Mucosa of rectum (tissue), 2 donors: ENCODE data around the gene CCIN.
"Not testable (repeated sequence)": the region's sequence is repeated elsewhere in the genome, so short reads cannot be mapped to it uniquely, and the experiment has no call there.

Experiments used
- H3K27ac ChIP-seq, 2 donors: one replicate each; pipeline ENCODE4 v1.7.0; 2013; ENCODE audit warnings: inconsistent platforms in 2 of 2, low read depth in 2 of 2, low read length in 2 of 2
- H3K27me3 ChIP-seq, 2 donors: one replicate each; pipeline ENCODE4 v1.7.0; 2013; ENCODE audit warnings: low read length in 2 of 2; ENCODE audit not compliant: control insufficient read depth in 2 of 2, insufficient read depth in 2 of 2
- H3K36me3 ChIP-seq, 2 donors: one replicate each; pipeline ENCODE4 v1.7.0; 2013; ENCODE audit warnings: low read length in 2 of 2; ENCODE audit not compliant: control insufficient read depth in 2 of 2, insufficient read depth in 2 of 2
- H3K4me1 ChIP-seq, 2 donors: one replicate each; pipeline ENCODE4 v1.7.0; 2013; ENCODE audit warnings: low read length in 2 of 2, mild to moderate bottlenecking in 1 of 2; ENCODE audit not compliant: control insufficient read depth in 2 of 2, insufficient read depth in 2 of 2
- H3K4me3 ChIP-seq, 2 donors: one replicate each; pipeline ENCODE4 v1.7.0; 2013; ENCODE audit warnings: low read length in 2 of 2
- H3K9ac ChIP-seq, 2 donors: one replicate each; pipeline ENCODE4 v1.7.0; 2013; ENCODE audit warnings: low read length in 2 of 2, low read depth in 1 of 2, mild to moderate bottlenecking in 1 of 2
- H3K9me3 ChIP-seq, 2 donors: one replicate each; pipeline ENCODE4 v1.7.0; 2013; ENCODE audit warnings: low read length in 2 of 2; ENCODE audit not compliant: control insufficient read depth in 2 of 2
- donor health status: healthy.
- donor health status: Normal muscosa, but diverticular disease.

Gene CCIN

GRCh38 chr9:36166168-36166927 is 2.8 kb upstream of the CCIN start:
- Histone ChIP-seq H3K4me3 (peak overlapping the region; percentile 67 to 72), H3K9ac (peak overlapping the region; percentile 41 to 55), H3K36me3 (peaks cover 4 to 5% of the 10 kb centered on the region in 2 donors), H3K4me1 (peaks cover 4 to 9% of the 10 kb centered on the region in 2 donors), H3K27ac (no peak overlapping the region), H3K27me3 (no peaks in the 10 kb centered on the region), H3K9me3 (no peaks in the 10 kb centered on the region)

DNA sequence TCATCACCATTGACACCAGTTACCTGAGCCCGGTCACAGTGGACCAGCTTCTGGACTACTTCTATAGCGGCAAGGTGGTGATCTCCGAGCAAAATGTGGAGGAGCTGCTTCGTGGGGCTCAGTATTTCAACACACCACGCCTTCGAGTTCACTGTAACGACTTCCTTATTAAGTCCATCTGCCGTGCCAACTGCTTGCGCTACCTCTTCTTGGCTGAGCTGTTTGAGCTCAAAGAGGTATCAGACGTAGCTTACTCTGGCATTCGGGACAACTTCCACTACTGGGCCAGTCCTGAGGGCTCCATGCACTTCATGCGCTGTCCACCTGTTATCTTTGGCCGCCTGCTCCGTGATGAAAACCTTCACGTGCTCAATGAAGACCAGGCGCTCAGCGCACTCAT is 520 bp downstream of the CCIN start:
- H3K36me3 ChIP-seq = no peaks in the 10 kb centered on the region
- H3K9ac ChIP-seq = no peak overlapping the region
- H3K27ac ChIP-seq = no peak overlapping the region
- no peaks in the 10 kb centered on the region for H3K27me3 ChIP-seq
- H3K9me3 ChIP-seq = no peaks in the 10 kb centered on the region
- no peak overlapping the region for H3K4me3 ChIP-seq
- peaks cover 4 to 6% of the 10 kb centered on the region in 2 donors for H3K4me1 ChIP-seq

- Histone ChIP-seq H3K4me3 (no peak overlapping the region), H3K27ac (no peak overlapping the region), H3K4me1 (peaks cover 4 to 6% of the 10 kb centered on the region in 2 donors), H3K36me3 (no peaks in the 10 kb centered on the region), H3K9me3 (no peaks in the 10 kb centered on the region), H3K27me3 (no peaks in the 10 kb centered on the region), H3K9ac (no peak overlapping the region)
These were observed 1.3 kb downstream of the CCIN start for GRCh38 chr9:36170531-36170930.

GRCh38 chr9:36173861-36174260 is 4.7 kb downstream of the CCIN start:
- H3K4me3 ChIP-seq = no peak overlapping the region
- no peak overlapping the region for H3K27ac ChIP-seq
- no peak overlapping the region for H3K9ac ChIP-seq
- H3K9me3 ChIP-seq = no peaks in the 10 kb centered on the region
- H3K4me1 ChIP-seq = no peaks in the 10 kb centered on the region
- H3K27me3 ChIP-seq = no peaks in the 10 kb centered on the region
- no peaks in the 10 kb centered on the region for H3K36me3 ChIP-seq

- Histone ChIP-seq H3K27me3 (no peaks in the 10 kb centered on the region), H3K4me3 (no peak overlapping the region), H3K9me3 (no peaks in the 10 kb centered on the region), H3K27ac (no peak overlapping the region), H3K4me1 (no peaks in the 10 kb centered on the region), H3K36me3 (no peaks in the 10 kb centered on the region), H3K9ac (no peak overlapping the region)
These were observed 5.1 kb downstream of the CCIN start for GRCh38 chr9:36174271-36174670.

DNA sequence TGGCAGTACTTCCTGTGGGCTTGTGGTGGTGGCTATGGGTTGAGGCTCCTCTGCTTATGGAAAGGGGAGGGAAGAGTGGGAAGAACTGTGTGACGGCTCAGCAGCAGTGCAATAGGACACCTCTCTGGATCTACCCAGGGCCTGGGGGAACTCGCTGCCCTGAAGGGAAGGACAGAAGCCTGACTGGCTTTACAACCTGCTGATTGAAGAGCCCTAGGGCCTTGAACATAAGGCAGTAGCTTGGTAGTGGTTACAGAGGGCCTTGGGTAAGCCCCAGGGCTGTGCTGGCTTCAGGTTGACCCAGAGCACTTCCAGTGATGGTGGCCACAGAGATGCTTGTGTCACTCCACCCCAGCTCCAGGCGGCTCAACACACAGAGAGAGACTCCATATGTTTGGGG is 5.5 kb downstream of the CCIN start:
- H3K27me3 ChIP-seq = no peaks in the 10 kb centered on the region
- no peak overlapping the region for H3K4me3 ChIP-seq
- no peak overlapping the region for H3K9ac ChIP-seq
- H3K4me1 ChIP-seq = no peaks in the 10 kb centered on the region
- no peaks in the 10 kb centered on the region for H3K9me3 ChIP-seq
- H3K27ac ChIP-seq = no peak overlapping the region
- no peaks in the 10 kb centered on the region for H3K36me3 ChIP-seq

GRCh38 chr9:36175209-36175608 is 6.0 kb downstream of the CCIN start:
- H3K27ac ChIP-seq, H3K9me3 ChIP-seq, H3K36me3 ChIP-seq, H3K9ac ChIP-seq, H3K4me1 ChIP-seq, H3K27me3 ChIP-seq, H3K4me3 ChIP-seq: not testable (repeated sequence)

DNA sequence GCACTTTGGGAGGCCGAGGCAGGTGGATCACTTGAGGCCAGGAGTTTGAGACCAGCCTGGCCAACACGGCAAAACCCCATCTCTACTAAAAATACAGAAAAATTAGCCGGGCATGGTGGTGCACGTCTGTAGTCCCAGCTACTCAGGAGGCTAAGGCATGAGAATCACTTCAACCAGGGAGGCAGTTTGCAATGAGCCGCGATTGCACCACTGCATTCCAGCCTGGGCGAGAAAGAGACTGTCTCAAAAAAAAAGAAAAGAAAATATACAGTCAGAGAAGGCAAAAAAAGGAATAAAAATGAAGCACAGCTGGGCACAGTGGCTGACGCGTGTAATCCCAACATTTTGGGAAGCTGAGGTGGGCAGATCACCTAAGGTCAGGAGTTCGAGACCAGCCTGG is 7.3 kb downstream of the CCIN start:
- not testable (repeated sequence) for H3K27me3 ChIP-seq, H3K27ac ChIP-seq, H3K4me1 ChIP-seq, H3K36me3 ChIP-seq, H3K4me3 ChIP-seq, H3K9me3 ChIP-seq, H3K9ac ChIP-seq

DNA sequence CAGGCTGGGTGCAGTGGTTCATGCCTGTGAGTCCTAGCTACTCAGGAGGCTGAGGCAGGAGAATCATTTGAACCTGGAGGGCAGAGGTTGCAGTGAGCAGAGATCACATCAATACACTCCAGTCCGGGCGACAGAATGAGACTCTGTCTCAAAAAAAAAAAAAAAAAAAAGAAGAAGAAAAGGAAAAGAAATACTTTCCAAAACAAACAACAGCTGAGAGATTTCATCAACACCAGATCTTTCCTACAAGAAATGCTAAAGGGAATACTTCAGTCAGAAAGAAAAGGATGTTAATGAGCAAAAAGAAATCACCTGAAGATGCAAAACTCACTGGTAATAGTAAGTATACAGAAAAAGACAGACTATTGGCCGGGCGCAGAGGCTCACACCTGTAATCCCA is 8.4 kb downstream of the CCIN start:
- Histone ChIP-seq H3K4me3 (no peak overlapping the region), H3K27me3 (no peaks in the 10 kb centered on the region)

GRCh38 chr9:36180243-36180642 is 11.1 kb downstream of the CCIN start:
- H3K36me3 ChIP-seq, H3K27me3 ChIP-seq, H3K4me3 ChIP-seq, H3K9me3 ChIP-seq, H3K4me1 ChIP-seq, H3K9ac ChIP-seq, H3K27ac ChIP-seq: not testable (repeated sequence)

More for the DNA sequence above, 8.4 kb downstream of the CCIN start:
- no peak overlapping the region for H3K9ac ChIP-seq
- no peaks in the 10 kb centered on the region for H3K36me3 ChIP-seq
- no peaks in the 10 kb centered on the region for H3K4me1 ChIP-seq
- no peak overlapping the region for H3K27ac ChIP-seq
- no peaks in the 10 kb centered on the region for H3K9me3 ChIP-seq
